NT2/D1 (cell line): ENCODE results near the gene LRRN1.

ENCODE experiments used
- YY1 ChIP-seq: IDR thresholded peaks from 2 replicates; pipeline ENCODE4 v1.6.1; 2011; ENCODE audit not compliant: insufficient read length, insufficient read depth
- ZNF274 ChIP-seq: IDR thresholded peaks from 2 replicates; pipeline ENCODE4 v1.6.1; 2011; ENCODE audit warnings: mild to moderate bottlenecking, low read depth, low read length

- no peak for TF ChIP-seq YY1
- no peak for TF ChIP-seq ZNF274
These were observed 28.1 kb upstream of the LRRN1 start for GRCh38 chr3:3771094-3771493.
